Neural progenitor cell (in vitro differentiated cells): ENCODE results near the gene POU3F3. TPM values are rescaled to one million over a fixed set of nuclear protein-coding genes. Genes with fewer than 3 reads are reported as not detected.

Experiments used
- DNase-seq: peaks from one replicate; pipeline ENCODE4 v3.0.0-alpha.2; 2016; ENCODE audit warnings: low spot score
- H2AFZ ChIP-seq: fragments of 200-600 bp; sonication (generic); replicated peaks from 2 replicates; pipeline ENCODE4 v1.6.1; 2016; ENCODE audit warnings: antibody characterized with exemption
- H3F3A ChIP-seq: fragments of 200-600 bp; sonication (generic); 2 replicates; pipeline ENCODE4 v1.6.1; 2016; ENCODE audit warnings: antibody characterized with exemption, low read depth
- H3K27ac ChIP-seq: fragments of 200-600 bp; sonication (generic); 2 replicates; pipeline ENCODE4 v1.5.1; 2016; ENCODE audit warnings: mild to moderate bottlenecking
- H3K27me3 ChIP-seq: fragments of 200-600 bp; sonication (generic); 2 replicates; pipeline ENCODE4 v1.6.1; 2016; ENCODE audit warnings: mild to moderate bottlenecking, moderate library complexity
- H3K36me3 ChIP-seq: fragments of 200-600 bp; sonication (generic); 2 replicates; pipeline ENCODE4 v1.5.1; 2016
- H3K4me1 ChIP-seq: fragments of 200-600 bp; sonication (generic); 2 replicates; pipeline ENCODE4 v1.6.1; 2016; ENCODE audit warnings: mixed run types
- H3K4me2 ChIP-seq: fragments of 200-600 bp; sonication (generic); 2 replicates; pipeline ENCODE4 v1.6.1; 2016
- H3K4me3 ChIP-seq: fragments of 200-600 bp; sonication (generic); 2 replicates; pipeline ENCODE4 v1.5.1; 2016
- H3K79me2 ChIP-seq: fragments of 200-600 bp; sonication (generic); 2 replicates; pipeline ENCODE4 v1.6.1; 2016; ENCODE audit warnings: low read depth
- H3K9ac ChIP-seq: fragments of 200-600 bp; sonication (generic); 2 replicates; pipeline ENCODE4 v1.6.1; 2016
- H3K9me3 ChIP-seq: fragments of 200-600 bp; sonication (generic); 2 replicates; pipeline ENCODE4 v1.5.1; 2016; ENCODE audit warnings: low read depth
- H4K20me1 ChIP-seq: fragments of 200-600 bp; sonication (generic); 2 replicates; pipeline ENCODE4 v1.6.1; 2016; ENCODE audit warnings: low read depth
- H3K27ac Mint-ChIP-seq: 3 replicates; pipeline ENCODE4 v1.8.0; 2021; ENCODE audit warnings: mixed read lengths
- H3K27me3 Mint-ChIP-seq: 2 replicates; pipeline ENCODE4 v1.8.0; 2022; ENCODE audit warnings: low read depth, mild to moderate bottlenecking, inconsistent platforms, moderate library complexity, mixed read lengths; ENCODE audit not compliant: insufficient read depth
- H3K36me3 Mint-ChIP-seq: 3 replicates; pipeline ENCODE4 v1.8.0; 2021; ENCODE audit warnings: mixed read lengths
- H3K4me1 Mint-ChIP-seq: 3 replicates; pipeline ENCODE4 v1.8.0; 2021; ENCODE audit warnings: mixed read lengths
- H3K4me3 Mint-ChIP-seq: 3 replicates; pipeline ENCODE4 v1.8.0; 2021; ENCODE audit warnings: mild to moderate bottlenecking, moderate library complexity, mixed read lengths
- H3K9me3 Mint-ChIP-seq: 3 replicates; pipeline ENCODE4 v1.8.0; 2020; ENCODE audit warnings: mixed read lengths
- CTCF ChIP-seq: fragments of 200-600 bp; sonication (generic); IDR thresholded peaks from 2 replicates; pipeline ENCODE4 v1.5.1; 2017; ENCODE audit warnings: antibody characterized with exemption, mild to moderate bottlenecking
- EZH2 ChIP-seq: fragments of 200-600 bp; sonication (generic); IDR thresholded peaks from 2 replicates; pipeline ENCODE4 v1.6.1; 2017; ENCODE audit warnings: antibody characterized with exemption, mild to moderate bottlenecking, moderate library complexity
- EZH2phosphoT487 ChIP-seq: fragments of 200-600 bp; sonication (generic); IDR thresholded peaks from 2 replicates; pipeline ENCODE4 v1.6.1; 2017; ENCODE audit warnings: antibody characterized with exemption
- total RNA-seq: library from RNA; depleted of rRNA; stranded (reverse); fragments of >200 nt; gene quantifications from 2 replicates; pipeline ENCODE4 v1.2.3, GENCODE V29; 2015; ENCODE audit warnings: low replicate concordance

The POU3F3 gene
- total RNA-seq, 1 donor from 2014 or later: not detected

GRCh38 chr2:104862058-104862941, 8.4 kb downstream of the POU3F3 start:
- peaks cover 100% of the 10 kb centered on the region for H3K27me3 ChIP-seq
- Mint-ChIP-seq H3K4me1 (peaks cover 73% of the 10 kb centered on the region), H3K27ac (peak overlapping the region; percentile 99), H3K36me3 (peaks cover 24% of the 10 kb centered on the region), H3K9me3 (no peaks in the 10 kb centered on the region), H3K27me3 (peaks cover 68% of the 10 kb centered on the region), H3K4me3 (peak overlapping the region; percentile 93)
- no peaks in the 10 kb centered on the region for H3K9me3 ChIP-seq
- peaks cover 100% of the 10 kb centered on the region for H4K20me1 ChIP-seq
- peak overlapping the region; percentile 84 for H3K4me2 ChIP-seq
- peaks cover 53% of the 10 kb centered on the region for H3F3A ChIP-seq
- TF ChIP-seq EZH2phosphoT487 (peak; percentile 84), CTCF (no peak), EZH2 (peak; percentile 94)
- peak; percentile 79 for DNase-seq
- H3K36me3 ChIP-seq: no peaks in the 10 kb centered on the region
- H3K79me2 ChIP-seq: no peaks in the 10 kb centered on the region
- H3K27ac ChIP-seq: no peak overlapping the region
- H3K4me1 ChIP-seq: peaks cover 19% of the 10 kb centered on the region
- no peak overlapping the region for H2AFZ ChIP-seq
- H3K4me3 ChIP-seq: peak overlapping the region; percentile 41
- H3K9ac ChIP-seq: no peak overlapping the region

GRCh38 chr2:104863146-104863467, 9.2 kb downstream of the POU3F3 start:
- Mint-ChIP-seq H3K27me3 (peaks cover 62% of the 10 kb centered on the region), H3K9me3 (no peaks in the 10 kb centered on the region), H3K27ac (peak overlapping the region; percentile 94), H3K4me1 (peaks cover 76% of the 10 kb centered on the region), H3K4me3 (peak overlapping the region; percentile 93), H3K36me3 (peaks cover 18% of the 10 kb centered on the region)
- TF ChIP-seq EZH2: no peak
- H3K27me3 ChIP-seq: peaks cover 100% of the 10 kb centered on the region
- H2AFZ ChIP-seq: no peak overlapping the region
- no peaks in the 10 kb centered on the region for H3K79me2 ChIP-seq
- no peak overlapping the region for H3K4me3 ChIP-seq
- no peaks in the 10 kb centered on the region for H3K36me3 ChIP-seq
- peaks cover 100% of the 10 kb centered on the region for H4K20me1 ChIP-seq
- H3F3A ChIP-seq: peaks cover 46% of the 10 kb centered on the region
- H3K9ac ChIP-seq: no peak overlapping the region
- no peak overlapping the region for H3K27ac ChIP-seq
- no peaks in the 10 kb centered on the region for H3K9me3 ChIP-seq
- DNase-seq: no peak
- no peak overlapping the region for H3K4me2 ChIP-seq
- peaks cover 26% of the 10 kb centered on the region for H3K4me1 ChIP-seq

GRCh38 chr2:104863468-104864279, 9.8 kb downstream of the POU3F3 start:
- Histone ChIP-seq H3K4me2 (peak overlapping the region; percentile 70), H3K9ac (no peak overlapping the region), H3F3A (peaks cover 40% of the 10 kb centered on the region), H3K27me3 (peaks cover 100% of the 10 kb centered on the region), H2AFZ (no peak overlapping the region), H3K79me2 (no peaks in the 10 kb centered on the region), H3K9me3 (no peaks in the 10 kb centered on the region), H3K4me3 (peak overlapping the region; percentile 25), H3K4me1 (peaks cover 26% of the 10 kb centered on the region), H3K27ac (no peak overlapping the region), H4K20me1 (peaks cover 100% of the 10 kb centered on the region), H3K36me3 (no peaks in the 10 kb centered on the region)
- peak; percentile 87 for DNase-seq
- H3K27ac Mint-ChIP-seq: peak overlapping the region; percentile 97
- H3K4me3 Mint-ChIP-seq: peak overlapping the region; percentile 93
- H3K36me3 Mint-ChIP-seq: peaks cover 12% of the 10 kb centered on the region
- no peaks in the 10 kb centered on the region for H3K9me3 Mint-ChIP-seq
- TF ChIP-seq EZH2: peak; percentile 98
- peak; percentile 98 for TF ChIP-seq EZH2phosphoT487
- peak; percentile 24 for TF ChIP-seq CTCF
- H3K27me3 Mint-ChIP-seq: peaks cover 58% of the 10 kb centered on the region
- H3K4me1 Mint-ChIP-seq: peaks cover 77% of the 10 kb centered on the region
